Lung (tissue), 12 donors: ENCODE data around the gene ECE2. TPM values are rescaled to one million over a fixed set of nuclear protein-coding genes. Genes with fewer than 3 reads are reported as not detected.

Experiments
- ATAC-seq: fragments of 200-7000 bp; cut with Tn5 transposase; one replicate; pipeline ENCODE4 v1.9.1; 2020; ENCODE audit warnings: moderate number of reproducible peaks; ENCODE audit not compliant: insufficient read depth, low FRiP score
- DNase-seq, 3 donors: peaks; one replicate each; pipeline ENCODE4 v3.0.0-alpha.2; 2013 to 2017
- H3K27ac ChIP-seq, 2 donors: one replicate each; pipeline ENCODE4 v1.5.1; 2013; ENCODE audit warnings: mild to moderate bottlenecking in 2 of 2, moderate library complexity in 2 of 2, control low read depth in 1 of 2, inconsistent platforms in 1 of 2, low read depth in 1 of 2, low read length in 1 of 2
- H3K27me3 ChIP-seq, 3 donors: one replicate each; pipeline ENCODE4 v1.5.1; 2013; ENCODE audit warnings: low read length in 2 of 3; ENCODE audit not compliant: control insufficient read depth in 3 of 3, insufficient read depth in 3 of 3
- H3K36me3 ChIP-seq, 4 donors: one replicate each; pipeline ENCODE4 v1.5.1; 2013; ENCODE audit warnings: low read length in 4 of 4, mild to moderate bottlenecking in 1 of 4, moderate library complexity in 1 of 4; ENCODE audit not compliant: control insufficient read depth in 4 of 4, insufficient read depth in 4 of 4
- H3K4me1 ChIP-seq, 5 donors: one replicate each; pipeline ENCODE4 v1.5.1; 2013; ENCODE audit warnings: low read length in 5 of 5, mild to moderate bottlenecking in 2 of 5, moderate library complexity in 1 of 5; ENCODE audit not compliant: control insufficient read depth in 5 of 5, insufficient read depth in 5 of 5
- H3K4me3 ChIP-seq: one replicate; pipeline ENCODE4 v1.5.1; 2013; ENCODE audit warnings: mild to moderate bottlenecking, control low read depth, moderate library complexity
- H3K9ac ChIP-seq, 2 donors: one replicate each; pipeline ENCODE4 v1.5.1; 2013; ENCODE audit warnings: low read length in 2 of 2, control low read depth in 1 of 2; ENCODE audit not compliant: insufficient read depth in 1 of 2
- H3K9me3 ChIP-seq, 4 donors: one replicate each; pipeline ENCODE4 v1.5.1; 2013; ENCODE audit warnings: low read length in 3 of 4, mild to moderate bottlenecking in 1 of 4, moderate library complexity in 1 of 4; ENCODE audit not compliant: control insufficient read depth in 4 of 4, insufficient read depth in 3 of 4
- WGBS, 2 donors: extraction: QIAGEN DNeasy Blood & Tissue Kit; methylation state at CpG; one replicate each; pipeline ENCODE4 v1.1.7; 2013; 5-methylcytosine and 5-hydroxymethylcytosine counted together
- polyA plus RNA-seq, 2 donors: library from polyadenylated mRNA; stranded (reverse); fragments of 200-250 nt; gene quantifications; one replicate each; pipeline ENCODE4 v1.2.1, GENCODE V29; 2013
- total RNA-seq, 2 donors: library from RNA; depleted of rRNA in 1 of 2; stranded (reverse); fragments of >200 nt in 1 of 2; gene quantifications; one replicate each; pipeline ENCODE4 v1.2.1, GENCODE V29; 2014 to 2021
- TF ChIP-seq, protein P1 (sequence below): IDR thresholded peaks from 2 replicates; pipeline ENCODE4 v1.5.1; 2012; ENCODE audit warnings: mild to moderate bottlenecking; ENCODE audit errors: control extremely low read depth, extremely low read depth
- donor health status: control.
- donor health status: control.
- donor health status: Bipolar disorder and iron deficiency.
- donor health status: healthy.
- donor health status: DM: yes; HTN: yes; CAD: no.

Gene ECE2
- total and polyA plus RNA-seq, 4 donors, result 0.15 TPM; not detected in 3

- WGBS, 2 donors, result 78 to 82% methylated on average over 4 of the region's 4 CpGs
- Histone ChIP-seq H3K27me3 (no peaks in the 10 kb centered on the region), H3K36me3 (peaks cover 6 to 24% (median 9%) of the 10 kb centered on the region in 4 donors), H3K4me1 (peaks cover 0 to 7% (median 0%) of the 10 kb centered on the region in 5 donors), H3K4me3 (no peak overlapping the region), H3K9ac (no peak overlapping the region), H3K27ac (no peak overlapping the region), H3K9me3 (no peaks in the 10 kb centered on the region)
- TF ChIP-seq, protein P1, sequence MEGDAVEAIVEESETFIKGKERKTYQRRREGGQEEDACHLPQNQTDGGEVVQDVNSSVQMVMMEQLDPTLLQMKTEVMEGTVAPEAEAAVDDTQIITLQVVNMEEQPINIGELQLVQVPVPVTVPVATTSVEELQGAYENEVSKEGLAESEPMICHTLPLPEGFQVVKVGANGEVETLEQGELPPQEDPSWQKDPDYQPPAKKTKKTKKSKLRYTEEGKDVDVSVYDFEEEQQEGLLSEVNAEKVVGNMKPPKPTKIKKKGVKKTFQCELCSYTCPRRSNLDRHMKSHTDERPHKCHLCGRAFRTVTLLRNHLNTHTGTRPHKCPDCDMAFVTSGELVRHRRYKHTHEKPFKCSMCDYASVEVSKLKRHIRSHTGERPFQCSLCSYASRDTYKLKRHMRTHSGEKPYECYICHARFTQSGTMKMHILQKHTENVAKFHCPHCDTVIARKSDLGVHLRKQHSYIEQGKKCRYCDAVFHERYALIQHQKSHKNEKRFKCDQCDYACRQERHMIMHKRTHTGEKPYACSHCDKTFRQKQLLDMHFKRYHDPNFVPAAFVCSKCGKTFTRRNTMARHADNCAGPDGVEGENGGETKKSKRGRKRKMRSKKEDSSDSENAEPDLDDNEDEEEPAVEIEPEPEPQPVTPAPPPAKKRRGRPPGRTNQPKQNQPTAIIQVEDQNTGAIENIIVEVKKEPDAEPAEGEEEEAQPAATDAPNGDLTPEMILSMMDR, result no peak
- DNase-seq (peak; percentile 51 to 65 (median 56)), ATAC-seq (no peak)
These were observed 35.3 kb upstream of the ECE2 start for GRCh38 chr3:184240384-184241140.

- no peak for DNase-seq
- Histone ChIP-seq H3K27ac (no peak overlapping the region), H3K9ac (no peak overlapping the region), H3K36me3 (peaks cover 6 to 24% (median 10%) of the 10 kb centered on the region in 4 donors), H3K9me3 (no peaks in the 10 kb centered on the region), H3K4me3 (no peak overlapping the region), H3K27me3 (no peaks in the 10 kb centered on the region), H3K4me1 (peaks cover 0 to 7% (median 0%) of the 10 kb centered on the region in 5 donors)
- ATAC-seq, result peak; percentile 28
- 49 to 51% methylated on average over 17 of the region's 17 CpGs for WGBS, 2 donors
- TF ChIP-seq, protein P1, result no peak
These were observed 34.7 kb upstream of the ECE2 start for GRCh38 chr3:184241141-184241446.

- H3K9ac ChIP-seq, result no peak overlapping the region
- no peaks in the 10 kb centered on the region for H3K9me3 ChIP-seq
- WGBS, 2 donors, result 37 to 47% methylated on average over 42 to 46 of the region's 46 CpGs
- H3K27me3 ChIP-seq, result no peaks in the 10 kb centered on the region
- DNase-seq (peak in 1 of 3 donors; percentile 41), ATAC-seq (peak; percentile 62)
- H3K4me3 ChIP-seq, result no peak overlapping the region
- peaks cover 6 to 24% (median 10%) of the 10 kb centered on the region in 4 donors for H3K36me3 ChIP-seq
- H3K4me1 ChIP-seq, result peaks cover 0 to 7% (median 0%) of the 10 kb centered on the region in 5 donors
- no peak overlapping the region for H3K27ac ChIP-seq
- TF ChIP-seq, protein P1, result peak; percentile 1
These were observed 34.1 kb upstream of the ECE2 start for GRCh38 chr3:184241447-184242296.
